ENCODE measurements around the gene SLAMF6.
A peak's percentile ranks its signal among the peaks of the same experiment; 100 is the strongest.
"Not testable (repeated sequence)": the region's sequence is repeated elsewhere in the genome, so short reads cannot be mapped to it uniquely, and the experiment has no call there.

Gene SLAMF6

DNA sequence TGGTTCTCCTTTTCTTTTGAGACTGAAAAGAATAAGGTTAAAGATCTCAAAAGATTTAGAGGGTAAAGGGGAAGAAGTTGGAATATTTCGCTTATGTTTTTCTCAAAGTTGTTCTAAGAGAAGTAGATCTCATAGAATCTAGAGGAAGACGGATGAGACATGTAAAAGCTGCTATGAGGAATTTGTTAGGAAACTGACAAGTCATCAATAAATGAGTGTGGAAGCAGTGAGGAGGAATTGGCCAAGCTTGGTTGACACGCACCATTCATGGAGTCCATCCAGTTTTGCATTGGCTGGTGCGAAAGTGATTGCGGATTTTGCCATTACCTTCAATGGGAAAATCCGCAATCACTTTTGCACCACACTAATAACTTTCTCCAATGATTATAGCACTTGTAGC lies 20.0 kb downstream of the SLAMF6 start:
- DNase-seq: peak in 1 of 3 donors; percentile 18

DNA sequence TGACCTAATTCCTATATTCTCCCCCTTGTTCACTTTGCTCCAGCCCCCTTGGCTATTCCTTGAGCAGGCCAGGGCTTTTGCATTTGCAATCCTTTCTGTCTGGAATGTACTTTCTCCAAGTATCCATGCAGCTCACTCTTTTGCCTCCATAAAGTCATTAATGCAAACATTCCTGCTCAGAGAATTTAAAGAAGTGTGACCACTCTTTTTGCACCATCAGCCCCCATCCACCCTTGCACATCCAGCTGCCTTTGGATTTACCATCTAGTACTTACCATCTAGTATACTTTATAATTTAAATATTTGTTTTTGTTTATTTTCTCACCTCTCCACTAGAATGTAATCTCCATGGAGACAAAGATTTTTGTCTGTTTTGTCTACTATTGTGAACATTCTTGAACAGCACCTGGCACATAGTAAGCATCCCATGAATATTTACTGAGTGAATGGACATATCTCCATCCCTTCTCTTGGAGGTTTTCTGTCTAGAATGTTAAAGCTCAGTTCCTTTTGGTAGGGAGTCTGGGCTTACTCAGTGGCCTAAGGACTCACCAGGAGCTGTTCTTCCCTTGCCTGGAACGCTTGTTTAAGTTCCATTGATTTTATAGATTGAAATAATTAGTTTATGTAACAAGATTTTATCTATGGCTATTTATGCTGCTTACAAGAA lies 22.6 kb downstream of the SLAMF6 start:
- no peak for DNase-seq

DNA sequence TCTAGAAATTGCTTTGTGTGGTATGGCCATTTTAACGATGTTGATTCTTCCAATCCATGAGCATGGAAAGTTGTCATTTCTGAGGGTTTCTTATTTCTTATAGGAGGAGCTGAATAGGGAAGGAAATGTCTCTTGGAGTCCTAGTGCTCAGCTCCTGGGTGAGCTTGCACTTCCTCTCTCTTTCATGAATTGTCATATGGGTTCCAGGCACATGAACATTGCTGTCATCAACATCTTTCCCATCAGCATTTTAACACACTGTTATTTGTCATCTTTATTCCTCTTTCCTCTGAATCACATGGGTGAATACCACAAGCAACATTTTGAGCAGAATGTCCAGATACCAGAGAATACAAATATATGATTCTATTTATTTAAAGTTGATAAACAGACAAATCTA lies 23.4 kb downstream of the SLAMF6 start:
- DNase-seq: peak; percentile 82 to 93 (median 90)

DNA sequence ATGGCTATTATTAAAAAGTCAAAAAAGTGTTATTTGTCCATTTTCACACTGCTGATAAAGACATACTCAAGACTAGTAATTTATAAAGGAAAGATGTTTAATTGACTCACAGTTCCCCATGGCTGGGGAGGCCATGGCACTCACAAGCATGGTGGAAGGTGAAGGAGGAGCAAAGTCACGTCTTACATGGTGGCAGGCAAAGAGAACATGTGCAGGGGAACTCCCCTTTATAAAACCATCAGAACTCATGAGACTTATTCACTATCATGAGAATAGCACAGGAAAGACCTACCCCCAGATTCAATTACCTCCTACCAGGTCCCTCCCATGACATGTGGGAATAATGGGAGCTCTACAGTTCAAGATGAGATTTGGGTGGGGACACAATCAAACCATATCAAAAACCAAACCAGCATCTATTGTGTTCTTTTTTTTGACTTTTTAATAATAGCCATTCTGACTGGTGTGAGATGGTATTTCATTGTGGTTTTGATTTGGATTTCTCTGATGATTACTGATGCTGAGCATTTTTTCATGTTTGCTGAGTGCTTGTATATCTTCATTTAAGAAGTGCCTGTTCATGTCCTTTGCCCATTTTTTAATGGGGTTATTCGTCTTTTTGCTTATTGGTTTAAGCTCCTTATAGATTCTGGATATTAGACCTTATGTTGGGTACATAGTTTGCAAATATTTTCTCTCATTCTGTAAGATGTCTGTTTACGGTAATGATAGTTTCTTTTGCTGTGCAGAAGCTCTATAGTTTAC lies 24.6 kb downstream of the SLAMF6 start:
- not testable (repeated sequence) for DNase-seq

DNA sequence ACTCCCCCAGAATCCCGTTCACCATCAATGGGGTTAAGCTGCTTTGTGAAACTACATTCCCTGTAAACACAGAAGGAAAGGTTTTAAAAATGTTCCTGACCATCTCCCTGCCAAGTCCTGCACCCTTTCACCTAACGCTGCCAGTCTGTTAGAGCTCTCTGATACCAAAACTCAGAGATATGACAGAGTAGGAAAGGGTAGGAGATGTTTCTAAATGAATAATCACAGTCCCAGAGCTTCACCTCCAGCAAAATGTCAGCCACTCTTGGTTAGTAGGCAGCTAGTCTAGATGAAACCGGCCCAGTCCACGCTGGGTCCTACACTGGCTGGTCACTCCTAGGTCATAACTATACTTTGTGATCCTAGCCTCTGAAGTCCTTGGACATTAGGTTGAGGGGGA lies 26.7 kb downstream of the SLAMF6 start:
- DNase-seq: no peak

DNA sequence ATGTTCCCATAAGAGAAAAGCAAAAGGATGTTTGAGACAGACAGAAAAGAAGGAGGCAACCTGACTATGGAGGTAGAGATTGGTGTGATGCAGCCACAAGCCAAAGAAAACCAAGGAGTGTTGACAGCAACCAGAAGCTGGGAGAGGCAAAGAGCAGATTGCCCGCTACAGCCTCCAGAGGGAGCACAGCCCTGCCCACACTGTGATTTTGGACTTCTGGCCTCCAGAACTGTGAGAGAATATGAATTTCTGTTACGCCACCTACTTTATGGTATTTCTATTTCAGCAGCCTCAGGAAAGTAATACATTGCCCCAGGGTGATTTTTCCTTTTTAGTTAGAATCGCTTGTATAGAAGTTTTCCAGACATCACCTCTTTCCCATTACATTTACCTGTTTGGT lies 28.4 kb downstream of the SLAMF6 start:
- peak in 1 of 3 donors; percentile 20 for DNase-seq

DNA sequence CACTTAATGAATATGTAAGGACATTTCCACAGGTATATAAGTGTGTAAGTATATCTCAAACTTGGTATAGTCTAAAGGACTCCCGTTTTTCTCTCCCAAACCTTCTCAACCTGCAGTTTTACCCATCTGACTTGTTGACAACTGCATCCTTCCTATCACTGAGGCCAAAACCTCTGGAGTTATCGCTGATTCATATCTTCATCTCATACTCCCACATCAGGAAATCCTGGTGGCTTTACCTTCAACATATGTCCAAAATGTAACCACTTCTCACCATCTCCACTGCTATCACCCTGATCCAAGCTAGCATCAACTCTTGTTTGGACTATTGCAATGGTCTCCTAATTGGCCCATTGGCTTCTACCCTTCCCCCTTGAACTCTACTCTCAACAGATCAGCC lies 30.4 kb downstream of the SLAMF6 start:
- DNase-seq: no peak

DNA sequence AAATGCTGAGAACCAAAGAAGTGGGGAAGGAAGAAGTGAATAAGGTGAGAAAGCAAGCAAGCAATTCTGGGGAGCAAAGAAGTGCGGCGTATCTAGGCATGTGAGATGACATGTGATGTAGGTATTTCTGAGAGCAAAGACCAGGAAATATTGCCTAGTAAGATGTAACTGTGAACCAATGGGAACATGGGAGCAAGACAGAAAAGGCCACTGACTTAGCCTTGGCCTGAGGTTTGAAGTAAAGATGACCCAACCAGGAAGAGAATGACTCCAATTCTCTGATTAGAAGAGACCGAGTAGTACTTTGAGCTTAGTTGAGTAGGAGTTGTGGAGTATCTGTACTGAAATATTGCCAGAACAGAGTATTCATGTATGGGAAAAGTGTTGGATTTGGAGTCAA lies 31.1 kb downstream of the SLAMF6 start:
- DNase-seq: no peak

DNA sequence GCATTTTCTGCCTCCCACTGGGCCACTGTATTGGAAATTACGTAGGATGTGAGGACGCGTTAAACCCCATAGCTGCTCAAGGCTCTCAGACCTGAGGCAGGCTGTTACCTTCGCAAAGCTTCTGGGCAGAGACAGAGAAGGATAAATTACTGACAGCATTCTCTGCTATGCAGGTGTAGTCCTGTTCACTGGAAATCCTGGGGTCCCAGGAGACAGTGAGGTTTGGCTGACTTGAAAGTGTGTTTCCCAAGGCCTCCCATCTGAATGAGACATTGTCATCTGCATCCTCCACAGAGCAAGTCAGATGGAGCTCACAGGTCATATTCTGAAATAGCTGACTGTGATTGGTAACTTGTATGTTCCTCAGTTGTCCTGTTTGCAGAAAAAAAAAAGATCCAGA lies 32.0 kb downstream of the SLAMF6 start:
- DNase-seq: no peak

DNA sequence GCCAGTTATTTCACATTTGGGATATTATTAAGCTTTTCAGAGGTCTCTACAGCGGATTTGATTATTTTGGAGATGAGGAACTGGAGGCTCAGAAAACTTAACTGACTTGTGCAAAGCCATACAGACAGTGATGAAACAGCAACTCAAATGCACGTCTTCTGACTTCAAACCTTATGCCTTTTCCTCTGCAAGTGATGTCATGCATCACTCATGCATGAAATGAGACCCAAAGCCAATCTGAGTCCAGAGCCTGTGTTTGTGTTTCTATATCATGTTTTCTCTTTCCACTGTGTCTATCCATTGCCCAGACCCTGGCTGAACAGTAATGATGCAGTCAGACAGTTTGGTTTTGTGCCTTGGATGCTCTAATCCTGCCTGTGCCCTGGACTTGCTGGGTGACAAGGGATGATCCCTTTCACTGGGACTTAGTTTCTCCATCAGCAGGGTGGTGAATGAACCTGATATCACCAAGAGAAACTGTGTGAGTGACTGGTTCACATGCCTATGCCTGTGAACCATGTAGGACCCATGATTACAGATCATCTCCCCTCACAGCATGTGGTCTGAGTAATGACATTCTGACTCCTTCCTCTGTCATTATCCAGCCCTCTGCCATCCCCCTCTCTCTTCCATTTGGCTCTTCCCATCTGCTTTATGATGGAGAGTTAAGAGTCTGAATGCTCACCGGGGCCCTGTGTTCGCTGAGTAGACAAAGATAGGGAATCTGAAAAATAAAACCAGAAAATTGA lies 33.4 kb downstream of the SLAMF6 start:
- peak; percentile 23 to 42 (median 24) for DNase-seq

DNA sequence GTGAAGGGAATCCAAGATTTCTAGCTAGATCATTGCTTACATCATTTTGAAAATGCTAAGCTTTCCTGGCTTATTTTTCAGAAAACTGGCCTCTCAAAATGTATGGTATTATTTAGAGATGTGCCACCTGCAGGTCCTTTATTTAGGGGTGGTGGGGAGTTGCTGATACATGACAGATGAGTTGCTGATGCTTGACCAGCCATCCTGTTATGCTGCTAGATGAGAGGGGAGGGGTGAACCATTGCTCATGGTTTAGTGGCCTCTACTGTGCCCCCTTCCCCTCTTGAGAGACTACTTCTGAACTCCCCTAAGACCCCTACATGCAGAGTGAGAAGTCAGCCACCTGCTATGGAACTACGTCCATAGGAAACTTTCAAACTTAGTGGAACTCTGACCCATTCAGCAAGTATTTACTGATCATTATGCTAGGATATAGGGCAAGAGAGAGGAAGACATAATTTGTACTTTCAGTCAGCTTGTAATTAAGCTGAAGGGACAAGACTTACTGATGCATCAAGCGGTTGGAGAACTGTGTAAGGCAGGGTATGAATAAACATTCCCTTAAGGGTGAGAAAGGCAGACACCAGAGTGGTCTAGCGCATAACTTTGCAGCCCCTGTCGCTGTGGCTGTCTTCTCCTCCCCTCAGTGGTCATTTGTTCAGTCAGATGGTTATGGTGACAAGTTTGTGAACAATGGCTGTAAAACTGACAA lies 34.6 kb downstream of the SLAMF6 start:
- DNase-seq: no peak

DNA sequence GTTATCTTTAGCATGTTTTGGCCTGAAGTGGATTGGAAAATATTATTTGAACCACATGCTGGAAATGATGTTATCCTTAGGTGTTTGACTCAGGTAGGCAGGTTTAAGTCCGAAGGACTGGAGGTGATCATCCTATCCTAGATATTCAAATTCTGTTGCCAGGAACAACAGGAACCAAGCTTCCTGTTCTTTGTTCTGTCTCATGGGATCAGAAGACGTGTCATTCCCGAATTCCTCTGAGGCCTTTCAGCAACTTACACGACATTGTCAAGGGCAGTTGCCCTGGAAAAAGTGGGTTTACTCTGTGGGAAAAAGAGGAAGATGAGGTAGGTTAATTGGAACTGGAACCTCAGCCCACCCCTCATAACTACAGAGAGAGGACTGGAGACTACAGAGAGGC lies 36.6 kb downstream of the SLAMF6 start:
- no peak for DNase-seq

DNA sequence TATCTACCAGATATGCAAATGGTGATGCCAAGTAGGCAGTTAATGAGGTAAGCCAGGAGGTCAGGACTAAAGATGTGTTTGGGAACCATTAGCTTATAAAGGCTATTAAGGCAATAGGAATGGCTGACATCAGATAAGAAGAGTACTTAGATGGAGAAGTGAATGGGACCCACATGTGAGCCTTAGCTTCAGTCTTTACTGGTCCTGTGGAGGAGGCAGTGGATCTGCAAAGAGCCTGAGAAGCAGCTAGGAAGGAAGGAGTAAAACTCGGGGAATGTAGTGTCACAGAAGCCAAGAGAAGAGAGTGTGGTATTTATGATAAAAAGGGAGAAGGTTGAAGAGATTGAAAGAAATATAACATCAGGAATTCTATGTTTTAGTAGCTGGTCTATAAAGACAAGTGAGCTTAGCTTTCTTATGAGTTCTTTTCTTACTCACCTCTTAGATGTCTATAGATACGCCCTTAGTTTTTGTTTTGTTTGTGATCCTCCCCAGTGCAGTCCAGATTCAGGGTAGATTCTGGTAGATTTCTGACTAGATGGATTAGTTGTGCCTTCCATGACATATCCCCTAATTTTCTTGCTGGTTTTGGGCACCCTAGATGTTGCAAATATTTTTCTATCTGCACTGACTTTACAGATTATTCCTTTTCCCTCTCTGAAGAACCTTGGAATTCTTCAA lies 39.4 kb downstream of the SLAMF6 start:
- no peak for DNase-seq

DNA sequence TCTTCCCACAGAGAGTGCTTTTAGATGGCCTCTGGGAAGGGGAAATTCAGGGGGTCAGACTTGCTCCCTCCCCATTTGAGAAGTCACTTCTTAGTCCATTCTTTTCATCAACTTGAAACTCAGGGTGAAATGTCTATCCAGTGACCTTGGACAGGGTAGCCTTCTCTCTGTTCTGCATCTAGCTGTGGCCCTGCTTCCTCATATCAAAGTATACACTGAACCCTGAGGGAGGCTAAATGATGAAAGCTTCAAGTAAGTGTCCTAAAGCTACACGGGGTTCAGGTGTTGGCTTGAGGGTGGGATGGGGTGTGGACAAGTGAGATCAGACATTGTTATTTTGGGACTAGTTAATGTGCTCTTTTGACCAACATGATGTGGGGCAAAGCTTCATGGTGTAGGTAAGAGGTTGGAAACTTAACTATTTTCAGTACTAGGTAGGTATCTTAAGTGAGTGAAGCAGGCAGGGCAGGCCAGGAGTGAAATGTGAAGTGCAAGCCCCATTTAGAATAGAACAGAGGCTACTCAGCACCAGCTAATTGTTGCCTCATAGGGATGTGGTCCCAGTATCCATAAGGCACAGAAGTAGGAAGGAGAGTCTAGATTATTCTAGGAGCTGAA lies 41.0 kb downstream of the SLAMF6 start:
- no peak for DNase-seq

DNA sequence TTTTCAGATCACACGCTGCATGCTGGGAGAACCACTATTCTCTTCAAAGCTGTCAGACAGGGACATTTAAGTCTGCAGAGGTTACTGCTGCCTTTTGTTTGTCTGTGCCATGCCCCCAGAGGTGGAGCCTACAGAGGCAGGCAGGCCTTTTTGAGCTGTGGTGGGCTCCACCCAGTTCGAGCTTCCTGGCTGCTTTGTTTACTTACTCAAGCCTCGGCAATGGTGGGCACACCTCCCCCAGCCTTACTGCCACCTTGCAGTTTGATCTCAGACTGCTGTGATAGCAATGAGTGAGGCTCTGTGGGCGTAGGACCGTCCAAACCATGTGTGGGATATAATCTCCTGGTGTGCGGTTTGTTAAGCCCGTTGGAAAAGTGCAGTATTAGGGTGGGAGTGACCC lies 42.3 kb downstream of the SLAMF6 start:
- not testable (repeated sequence) for DNase-seq

DNA sequence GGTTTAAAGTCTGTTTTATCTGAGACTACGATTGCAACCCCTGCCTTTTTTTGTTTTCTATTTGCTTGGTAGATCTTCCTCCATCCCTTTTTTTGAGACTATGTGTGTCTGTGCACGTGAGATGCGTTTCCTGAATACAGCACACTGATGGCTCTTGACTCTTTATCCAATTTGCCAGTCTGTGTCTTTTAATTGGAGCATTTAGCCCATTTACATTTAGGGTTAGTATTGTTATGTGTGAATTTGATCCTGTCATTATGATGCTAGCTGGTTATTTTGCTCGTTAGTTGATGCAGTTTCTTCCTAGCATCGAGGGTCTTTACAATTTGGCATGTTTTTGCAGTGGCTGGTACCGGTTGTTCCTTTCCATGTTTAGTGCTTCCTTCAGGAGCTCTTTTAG lies 44.0 kb downstream of the SLAMF6 start:
- not testable (repeated sequence) for DNase-seq

DNA sequence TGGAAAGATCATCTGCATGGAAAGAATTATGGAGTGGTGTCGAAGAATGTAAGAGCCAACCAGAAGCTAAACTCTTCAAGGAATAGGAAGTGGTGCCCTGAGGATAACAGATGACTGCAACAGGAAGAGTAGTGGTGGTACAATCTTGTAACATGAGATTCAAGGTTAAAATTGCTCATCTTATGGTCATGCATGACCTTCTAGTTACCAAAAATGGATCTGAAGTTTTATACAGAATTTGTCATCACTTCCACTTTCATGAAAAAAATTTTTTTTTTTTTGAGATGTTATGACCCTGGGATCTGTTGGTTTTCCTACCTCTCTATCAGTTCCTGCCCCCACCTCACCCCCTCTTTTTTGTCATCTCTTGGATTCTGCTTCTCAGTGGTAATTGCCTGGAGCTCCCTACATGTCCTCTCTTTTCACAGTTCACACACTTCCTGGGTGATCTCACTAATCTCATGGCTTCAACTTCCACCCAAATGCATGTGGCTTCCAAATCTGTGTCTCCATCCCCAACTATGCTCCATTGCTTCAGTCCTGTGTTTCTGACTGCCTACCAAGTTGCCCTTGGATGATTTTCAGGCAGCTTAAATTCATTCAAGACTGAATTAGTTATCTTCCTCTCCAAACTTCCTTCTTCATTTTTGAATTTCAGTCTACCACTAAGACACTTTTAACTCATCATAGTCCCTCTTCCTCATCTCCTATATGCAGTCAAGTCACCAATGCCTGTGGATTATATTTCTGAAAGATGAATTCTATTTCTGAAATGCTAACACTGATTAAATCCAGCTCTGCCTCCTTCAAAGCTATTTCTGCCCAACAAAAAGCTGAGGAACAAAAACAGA lies 48.4 kb downstream of the SLAMF6 start:
- DNase-seq: peak; percentile 39 to 84 (median 66)

DNA sequence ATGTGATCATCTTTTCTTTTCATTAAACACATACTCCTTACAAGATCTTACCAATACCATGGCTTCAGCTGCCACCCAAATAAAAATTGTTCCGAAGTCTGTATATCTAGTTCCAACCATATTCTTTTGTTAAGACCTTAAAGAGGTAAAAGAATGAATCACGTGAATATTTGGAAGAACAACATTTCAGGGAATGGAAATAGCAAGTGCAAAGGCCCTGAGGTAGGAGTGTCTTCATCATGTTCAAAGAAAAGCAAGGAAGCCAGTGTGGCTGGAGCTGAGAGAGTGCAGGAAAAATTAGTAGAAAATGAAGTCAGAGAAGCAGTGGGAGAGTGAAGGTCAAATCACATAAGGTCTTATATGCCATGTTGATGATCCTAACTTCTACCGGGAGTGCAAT lies 50.9 kb downstream of the SLAMF6 start:
- DNase-seq: no peak

DNA sequence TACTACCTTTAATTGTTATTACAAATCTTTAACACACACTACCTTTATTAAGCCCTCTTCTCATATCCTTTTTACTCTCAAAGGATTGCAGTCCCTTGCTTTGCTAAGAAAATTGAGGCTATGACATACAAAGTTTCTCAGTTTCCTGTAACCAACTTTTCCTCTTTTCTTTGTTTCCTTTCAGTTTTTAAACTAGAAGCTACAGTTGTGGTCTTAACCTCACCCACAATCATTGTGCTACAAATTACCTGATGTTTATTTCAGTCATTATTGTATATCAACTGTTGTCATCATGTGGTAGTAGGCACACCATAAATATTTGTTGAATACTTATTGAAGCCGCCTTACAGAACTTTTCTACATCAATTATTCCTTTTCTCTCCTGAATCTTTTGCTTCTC lies 51.8 kb downstream of the SLAMF6 start:
- DNase-seq: peak in 1 of 3 donors; percentile 25

DNA sequence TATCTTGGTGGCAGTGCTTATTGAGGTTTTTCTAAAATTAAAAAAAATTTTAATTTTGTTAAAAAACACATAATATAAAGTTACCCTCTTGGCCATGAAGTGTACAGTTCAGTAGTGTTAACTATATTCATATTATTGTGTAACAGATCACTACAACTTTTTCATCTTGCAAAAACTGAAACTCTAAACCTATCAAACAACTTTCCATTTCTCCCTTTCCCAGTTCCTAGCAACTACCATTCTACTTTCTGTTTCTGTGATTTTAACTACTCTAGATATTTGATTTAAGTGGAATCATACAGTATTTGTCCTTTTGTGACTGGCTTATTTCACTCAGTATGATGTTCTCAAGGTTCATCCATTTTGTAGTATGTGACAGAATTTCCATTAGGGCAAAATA lies 55.5 kb downstream of the SLAMF6 start:
- peak; percentile 22 to 75 (median 43) for DNase-seq

DNA sequence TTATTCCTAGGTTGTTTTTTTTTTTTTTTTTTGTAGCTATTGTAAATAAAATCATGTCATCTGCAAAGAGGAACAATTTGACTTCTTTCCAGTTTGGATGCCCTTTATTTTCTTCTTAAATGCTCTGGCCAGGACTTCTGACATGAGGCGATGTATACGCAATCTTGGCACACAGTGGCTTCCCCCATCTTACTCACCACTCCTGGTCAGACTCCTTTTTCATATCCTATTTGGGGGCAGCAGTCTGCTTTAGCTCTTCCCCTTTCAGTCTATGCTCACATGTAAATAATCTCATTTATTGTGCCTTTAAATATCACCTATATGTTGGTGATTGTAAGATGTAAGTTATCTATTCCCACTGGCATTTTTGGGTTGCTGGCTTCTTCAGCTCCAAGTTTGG lies 56.1 kb downstream of the SLAMF6 start:
- peak; percentile 81 to 90 (median 87) for DNase-seq
